Type B pancreatic cell (in vitro differentiated cells): ENCODE measurements around the gene FFAR2. TPM values are rescaled to one million over a fixed set of nuclear protein-coding genes. Genes with fewer than 3 reads are reported as not detected.
"Not testable (repeated sequence)": the region's sequence is repeated elsewhere in the genome, so short reads cannot be mapped to it uniquely, and the experiment has no call there.

Experiments
- DNase-seq: peaks from one replicate; pipeline ENCODE4 v3.0.0; 2021; ENCODE audit warnings: mixed read lengths; ENCODE audit not compliant: unreplicated experiment; ENCODE audit errors: extremely low spot score
- H3K27ac Mint-ChIP-seq: 2 replicates; pipeline ENCODE4 v1.8.0; 2021; ENCODE audit warnings: mild to moderate bottlenecking, mixed read lengths
- H3K27me3 Mint-ChIP-seq: 2 replicates; pipeline ENCODE4 v1.8.0; 2021; ENCODE audit warnings: mixed read lengths
- H3K36me3 Mint-ChIP-seq: 2 replicates; pipeline ENCODE4 v1.8.0; 2021; ENCODE audit warnings: mixed read lengths
- H3K4me1 Mint-ChIP-seq: one replicate; pipeline ENCODE4 v1.8.0; 2021; ENCODE audit warnings: mixed read lengths; ENCODE audit not compliant: unreplicated experiment
- H3K4me3 Mint-ChIP-seq: 2 replicates; pipeline ENCODE4 v1.8.0; 2021; ENCODE audit warnings: mild to moderate bottlenecking, mixed read lengths
- H3K9me3 Mint-ChIP-seq: 2 replicates; pipeline ENCODE4 v1.8.0; 2021; ENCODE audit warnings: mixed read lengths
- CTCF ChIP-seq: fragments of 200-600 bp; sonication (generic); conservative IDR thresholded peaks from 2 replicates; pipeline ENCODE4 v1.5.0; 2021; ENCODE audit warnings: antibody characterized with exemption, mild to moderate bottlenecking
- long read RNA-seq: library from polyadenylated mRNA; unstranded; transcript quantifications from one replicate; pipeline ENCODE4 v2.0.0, GENCODE V29; 2020
- total RNA-seq: library from RNA; stranded (reverse); gene quantifications from 2 replicates; pipeline ENCODE4 v1.2.1, GENCODE V29; 2021; ENCODE audit warnings: low replicate concordance

Gene FFAR2
- total RNA-seq = 1.1 and 2.2 TPM in 2 replicates
- long read RNA-seq, transcript FFAR2-201 (1 exons, 2,051 nt) = major isoform, 5 of 5 reads
- long read RNA-seq, partial matches to known transcripts = 0 of 5 reads
- long read RNA-seq, other reads (novel, unspliced or antisense) = 0 of 5 reads

GRCh38 chr19:35447606-35448469 is at the start of gene FFAR2:
Gene FFAR2, plus strand, starts transcription at chr19:35448257. Its CDS starts 1,458 bp downstream, at chr19:35449715.
- Mint-ChIP-seq H3K4me1 (no peaks in the 10 kb centered on the region), H3K9me3 (no peaks in the 10 kb centered on the region), H3K27me3 (peaks cover 28% of the 10 kb centered on the region), H3K36me3 (no peaks in the 10 kb centered on the region), H3K4me3 (no peak within 1 kb of the TSS), H3K27ac (no peak within 1 kb of the TSS)
- no peak for DNase-seq
- no peak for TF ChIP-seq CTCF

GRCh38 chr19:35398570-35398969 is 49.5 kb upstream of the FFAR2 start:
- TF ChIP-seq CTCF = no peak
- Mint-ChIP-seq H3K4me1 (no peaks in the 10 kb centered on the region), H3K9me3 (no peaks in the 10 kb centered on the region), H3K4me3 (no peak overlapping the region), H3K27ac (no peak overlapping the region), H3K36me3 (no peaks in the 10 kb centered on the region), H3K27me3 (no peaks in the 10 kb centered on the region)
- no peak for DNase-seq

- DNase-seq = no peak
- no peak for TF ChIP-seq CTCF
- no peaks in the 10 kb centered on the region for H3K4me1 Mint-ChIP-seq
- H3K27me3 Mint-ChIP-seq = no peaks in the 10 kb centered on the region
- no peak overlapping the region for H3K27ac Mint-ChIP-seq
- H3K36me3 Mint-ChIP-seq = no peaks in the 10 kb centered on the region
- H3K9me3 Mint-ChIP-seq = no peaks in the 10 kb centered on the region
- H3K4me3 Mint-ChIP-seq = no peak overlapping the region
Observed at GRCh38 chr19:35399231-35399630, 48.8 kb upstream of the FFAR2 start.

GRCh38 chr19:35399948-35400772 is 47.9 kb upstream of the FFAR2 start:
- DNase-seq = no peak
- Mint-ChIP-seq H3K4me1 (no peaks in the 10 kb centered on the region), H3K9me3 (no peaks in the 10 kb centered on the region), H3K4me3 (no peak overlapping the region), H3K27me3 (no peaks in the 10 kb centered on the region), H3K27ac (no peak overlapping the region), H3K36me3 (no peaks in the 10 kb centered on the region)
- TF ChIP-seq CTCF = no peak

GRCh38 chr19:35400773-35401100 is 47.3 kb upstream of the FFAR2 start:
- H3K27ac Mint-ChIP-seq = no peak overlapping the region
- no peak for TF ChIP-seq CTCF
- no peak overlapping the region for H3K4me3 Mint-ChIP-seq
- DNase-seq = no peak
- H3K36me3 Mint-ChIP-seq = no peaks in the 10 kb centered on the region
- no peaks in the 10 kb centered on the region for H3K4me1 Mint-ChIP-seq
- no peaks in the 10 kb centered on the region for H3K27me3 Mint-ChIP-seq
- no peaks in the 10 kb centered on the region for H3K9me3 Mint-ChIP-seq

- not testable (repeated sequence) for H3K4me1 Mint-ChIP-seq, H3K27me3 Mint-ChIP-seq, DNase-seq, H3K36me3 Mint-ChIP-seq, H3K27ac Mint-ChIP-seq, H3K4me3 Mint-ChIP-seq, H3K9me3 Mint-ChIP-seq
Observed at GRCh38 chr19:35401416-35401815, 46.6 kb upstream of the FFAR2 start.
